Peyer's patch (tissue), 4 donors: ENCODE data around the gene SREBF2.

Experiments used
- CTCF ChIP-seq, 6 experiments: fragments of 450-650 bp in 4 of 6; fragments of 200-600 bp in 2 of 6; sonication (generic) in 1 of 6; IDR thresholded peaks; one replicate each; pipeline ENCODE4 v1.5.1; 2017 to 2019; ENCODE audit warnings: antibody characterized with exemption in 6 of 6, mild to moderate bottlenecking in 3 of 6, moderate library complexity in 1 of 6
- POLR2A ChIP-seq, 2 donors: fragments of 450-650 bp; IDR thresholded peaks; one replicate each; pipeline ENCODE4 v1.5.1; 2017; ENCODE audit warnings: antibody characterized with exemption in 2 of 2, mild to moderate bottlenecking in 2 of 2, moderate library complexity in 2 of 2

GRCh38 chr22:41820447-41820846 is 12.5 kb upstream of the SREBF2 start:
- TF ChIP-seq CTCF (IDR thresholded peaks at IDR 0.05) (no peak), POLR2A (IDR thresholded peaks at IDR 0.05) (no peak)
